ENCODE measurements around the gene FAM168A. TPM values are rescaled to one million over a fixed set of nuclear protein-coding genes. Genes with fewer than 3 reads are reported as not detected.

FAM168A gene
- polyA plus RNA-seq, 1 donor (not counting 4 experiments of a cell fraction or from before 2014, with no cell fraction given): 11.8 TPM

- no peak overlapping the region for H3K9ac ChIP-seq (ENCODE audit: control insufficient read depth, extremely low read depth, insufficient read depth, low read length)
- no peak overlapping the region for H3K4me2 ChIP-seq (ENCODE audit: control insufficient read depth, extremely low read depth, insufficient read depth, low read depth, low read length)
- no peaks in the 10 kb centered on the region for H4K20me1 ChIP-seq (ENCODE audit: control insufficient read depth, extremely low read depth, insufficient read depth, low read length)
- TF ChIP-seq CTCF (optimal IDR thresholded peaks at IDR 0.05 in 1 of 3, IDR thresholded peaks at IDR 0.05 in 1 of 3, conservative IDR thresholded peaks at IDR 0.05 in 1 of 3; ENCODE audit: extremely low read depth in 1 of 3, insufficient read depth in 2 of 3, low read length in 3 of 3) (no peak), EZH2 (IDR thresholded peaks at IDR 0.05; ENCODE audit: low read length) (no peak)
- H3K4me1 ChIP-seq (ENCODE audit: control insufficient read depth, extremely low read depth, insufficient read depth, low read length): no peaks in the 10 kb centered on the region
- H3K27ac ChIP-seq (ENCODE audit: control insufficient read depth, insufficient read depth, low read length): no peak overlapping the region
- DNase-seq (ENCODE audit: low read depth, low spot score) (no peak), FAIRE-seq (no peak)
- no peaks in the 10 kb centered on the region for H3K79me2 ChIP-seq (ENCODE audit: control insufficient read depth, insufficient read depth, low read length)
- H3K36me3 ChIP-seq (ENCODE audit: control insufficient read depth in 2 of 2, extremely low read depth in 1 of 2, insufficient read depth in 2 of 2, low read length in 2 of 2): no peaks in the 10 kb centered on the region
- H3K27me3 ChIP-seq (ENCODE audit: control insufficient read depth, extremely low read depth, insufficient read depth, low read length): no peaks in the 10 kb centered on the region
- no peaks in the 10 kb centered on the region for H3K9me3 ChIP-seq (ENCODE audit: control insufficient read depth, low read depth, low read length)
- no peaks in the 10 kb centered on the region for H3K9me1 ChIP-seq (ENCODE audit: control insufficient read depth, extremely low read depth, insufficient read depth, low read length)
- no peak overlapping the region for H2AFZ ChIP-seq (ENCODE audit: control insufficient read depth, low read length)
- dilution Hi-C loops (cut with MboI; ENCODE audit: extremely low pct_ligation_motif_present, low sequenced_read_pairs): no loop called here
- no peak overlapping the region for H3K4me3 ChIP-seq (ENCODE audit: control insufficient read depth in 2 of 3, extremely low read depth in 1 of 3, insufficient read depth in 2 of 3, low read depth in 1 of 3, low read length in 3 of 3)
Measured at GRCh38 chr11:73508243-73509176, 89.4 kb downstream of the FAM168A start.

- Histone ChIP-seq H3K27ac (ENCODE audit: control insufficient read depth, insufficient read depth, low read length) (no peak overlapping the region), H3K9me1 (ENCODE audit: control insufficient read depth, extremely low read depth, insufficient read depth, low read length) (no peaks in the 10 kb centered on the region), H3K27me3 (ENCODE audit: control insufficient read depth, extremely low read depth, insufficient read depth, low read length) (no peaks in the 10 kb centered on the region), H4K20me1 (ENCODE audit: control insufficient read depth, extremely low read depth, insufficient read depth, low read length) (no peaks in the 10 kb centered on the region), H3K79me2 (ENCODE audit: control insufficient read depth, insufficient read depth, low read length) (no peaks in the 10 kb centered on the region), H3K4me1 (ENCODE audit: control insufficient read depth, extremely low read depth, insufficient read depth, low read length) (no peaks in the 10 kb centered on the region), H3K9ac (ENCODE audit: control insufficient read depth, extremely low read depth, insufficient read depth, low read length) (no peak overlapping the region), H2AFZ (ENCODE audit: control insufficient read depth, low read length) (no peak overlapping the region), H3K9me3 (ENCODE audit: control insufficient read depth, low read depth, low read length) (no peaks in the 10 kb centered on the region), H3K36me3 (ENCODE audit: control insufficient read depth in 2 of 2, extremely low read depth in 1 of 2, insufficient read depth in 2 of 2, low read length in 2 of 2) (no peaks in the 10 kb centered on the region), H3K4me3 (ENCODE audit: control insufficient read depth in 2 of 3, extremely low read depth in 1 of 3, insufficient read depth in 2 of 3, low read depth in 1 of 3, low read length in 3 of 3) (no peak overlapping the region), H3K4me2 (ENCODE audit: control insufficient read depth, extremely low read depth, insufficient read depth, low read depth, low read length) (no peak overlapping the region)
- dilution Hi-C loops (cut with MboI; ENCODE audit: extremely low pct_ligation_motif_present, low sequenced_read_pairs): no loop called here
- FAIRE-seq (no peak), DNase-seq (ENCODE audit: low read depth, low spot score) (no peak)
- TF ChIP-seq EZH2 (IDR thresholded peaks at IDR 0.05; ENCODE audit: low read length) (no peak), CTCF (optimal IDR thresholded peaks at IDR 0.05 in 1 of 3, IDR thresholded peaks at IDR 0.05 in 1 of 3, conservative IDR thresholded peaks at IDR 0.05 in 1 of 3; ENCODE audit: extremely low read depth in 1 of 3, insufficient read depth in 2 of 3, low read length in 3 of 3) (no peak)
Measured at GRCh38 chr11:73507086-73507485, 90.8 kb downstream of the FAM168A start.

Data from keratinocyte (primary cell).